Neural progenitor cell (in vitro differentiated cells): ENCODE measurements around the gene TSPEAR.

ENCODE experiments used
- CTCF ChIP-seq: fragments of 200-600 bp; sonication (generic); IDR thresholded peaks from 2 replicates; pipeline ENCODE4 v1.5.1; 2017; ENCODE audit warnings: antibody characterized with exemption, mild to moderate bottlenecking
- EZH2 ChIP-seq: fragments of 200-600 bp; sonication (generic); IDR thresholded peaks from 2 replicates; pipeline ENCODE4 v1.6.1; 2017; ENCODE audit warnings: antibody characterized with exemption, mild to moderate bottlenecking, moderate library complexity
- EZH2phosphoT487 ChIP-seq: fragments of 200-600 bp; sonication (generic); IDR thresholded peaks from 2 replicates; pipeline ENCODE4 v1.6.1; 2017; ENCODE audit warnings: antibody characterized with exemption

GRCh38 chr21:44511219-44511937 is 200.0 kb downstream of the TSPEAR start:
- TF ChIP-seq EZH2 (no peak), CTCF (no peak), EZH2phosphoT487 (no peak)
